ENCODE measurements around the gene TNP2.

TNP2 gene

GRCh38 chr16:11259655-11260595, 9.2 kb downstream of the TNP2 start:
- no peak overlapping the region for H3K4me3 ChIP-seq (replicated peaks; ENCODE audit: low read depth, low read length)
- no peak for TF ChIP-seq CTCF (IDR thresholded peaks at IDR 0.05; ENCODE audit: low read length, missing control alignments)
- DNase-seq (ENCODE audit: low read depth): no peak

GRCh38 chr16:11258553-11259492, 10.3 kb downstream of the TNP2 start:
- no peak overlapping the region for H3K4me3 ChIP-seq (replicated peaks; ENCODE audit: low read depth, low read length)
- no peak for TF ChIP-seq CTCF (IDR thresholded peaks at IDR 0.05; ENCODE audit: low read length, missing control alignments)
- no peak for DNase-seq (ENCODE audit: low read depth)

GRCh38 chr16:11257131-11257938, 11.8 kb downstream of the TNP2 start:
- peak; percentile 85 for TF ChIP-seq CTCF (IDR thresholded peaks at IDR 0.05; ENCODE audit: low read length, missing control alignments)
- H3K4me3 ChIP-seq (replicated peaks; ENCODE audit: low read depth, low read length): peak overlapping the region; percentile 76
- DNase-seq (ENCODE audit: low read depth): peak; percentile 87

- TF ChIP-seq CTCF (IDR thresholded peaks at IDR 0.05; ENCODE audit: low read length, missing control alignments): no peak
- DNase-seq (ENCODE audit: low read depth): peak; percentile 33
- H3K4me3 ChIP-seq (replicated peaks; ENCODE audit: low read depth, low read length): peak overlapping the region; percentile 76
Observed at GRCh38 chr16:11256661-11257130, 12.4 kb downstream of the TNP2 start.

GRCh38 chr16:11255737-11256660, 13.1 kb downstream of the TNP2 start, which contains the start of gene SOCS1:
TSS of gene SOCS1 (minus strand) at chr16:11256204. CDS start at chr16:11255478, 726 bp downstream.
- peak; percentile 90 for DNase-seq (ENCODE audit: low read depth)
- TF ChIP-seq CTCF (IDR thresholded peaks at IDR 0.05; ENCODE audit: low read length, missing control alignments): peak; percentile 27

More at GRCh38 chr16:11255737-11256660, 13.1 kb downstream of the TNP2 start, which contains the start of gene SOCS1:
- peak within 1 kb of the TSS; percentile 80 for H3K4me3 ChIP-seq (replicated peaks; ENCODE audit: low read depth, low read length)
